DMS 273 (cell line): ENCODE results near the gene SLC30A1.
"Not testable (repeated sequence)": the region's sequence is repeated elsewhere in the genome, so short reads cannot be mapped to it uniquely, and the experiment has no call there.

Source experiments
- DNase-seq: peaks from one replicate; lab custom pipeline; 2025; ENCODE audit not compliant: unreplicated experiment; lab: John Stamatoyannopoulos, UW

Gene SLC30A1

GRCh38 chr1:211578640-211579439 lies at the start of gene SLC30A1:
Gene SLC30A1, minus strand, starts transcription at chr1:211579161. Its CDS starts 549 bp downstream, at chr1:211578612.
- DNase-seq: peak; percentile 99

GRCh38 chr1:211628417-211628816 lies 49.5 kb upstream of the SLC30A1 start:
- DNase-seq: peak; percentile 56

GRCh38 chr1:211627259-211627658 lies 48.3 kb upstream of the SLC30A1 start:
- DNase-seq: no peak

- DNase-seq: not testable (repeated sequence)
Measured at GRCh38 chr1:211625866-211626265, 46.9 kb upstream of the SLC30A1 start.

- DNase-seq: peak; percentile 48
Measured at GRCh38 chr1:211625040-211625439, 46.1 kb upstream of the SLC30A1 start.

GRCh38 chr1:211623515-211623914 lies 44.6 kb upstream of the SLC30A1 start:
- no peak for DNase-seq

- DNase-seq: no peak
Measured at GRCh38 chr1:211621447-211622198, 42.7 kb upstream of the SLC30A1 start.

GRCh38 chr1:211620097-211620496 lies 41.1 kb upstream of the SLC30A1 start:
- no peak for DNase-seq

GRCh38 chr1:211619033-211619996 lies 40.4 kb upstream of the SLC30A1 start:
- DNase-seq: no peak

- DNase-seq: no peak
Measured at GRCh38 chr1:211616965-211617297, 38.0 kb upstream of the SLC30A1 start.

GRCh38 chr1:211616231-211616964 lies 37.4 kb upstream of the SLC30A1 start:
- no peak for DNase-seq

GRCh38 chr1:211614615-211615014 lies 35.7 kb upstream of the SLC30A1 start:
- no peak for DNase-seq

- DNase-seq: peak; percentile 16
Measured at GRCh38 chr1:211613951-211614350, 35.0 kb upstream of the SLC30A1 start.

- DNase-seq: peak; percentile 53
Measured at GRCh38 chr1:211613108-211613947, 34.4 kb upstream of the SLC30A1 start.

- no peak for DNase-seq
Measured at GRCh38 chr1:211612786-211613107, 33.8 kb upstream of the SLC30A1 start.

- no peak for DNase-seq
Measured at GRCh38 chr1:211611818-211612217, 32.9 kb upstream of the SLC30A1 start.

- peak; percentile 91 for DNase-seq
Measured at GRCh38 chr1:211610779-211611556, 32.0 kb upstream of the SLC30A1 start.

- DNase-seq: no peak
Measured at GRCh38 chr1:211609120-211610024, 30.4 kb upstream of the SLC30A1 start.
